ENCODE measurements around the gene AURKAIP1.

DNA sequence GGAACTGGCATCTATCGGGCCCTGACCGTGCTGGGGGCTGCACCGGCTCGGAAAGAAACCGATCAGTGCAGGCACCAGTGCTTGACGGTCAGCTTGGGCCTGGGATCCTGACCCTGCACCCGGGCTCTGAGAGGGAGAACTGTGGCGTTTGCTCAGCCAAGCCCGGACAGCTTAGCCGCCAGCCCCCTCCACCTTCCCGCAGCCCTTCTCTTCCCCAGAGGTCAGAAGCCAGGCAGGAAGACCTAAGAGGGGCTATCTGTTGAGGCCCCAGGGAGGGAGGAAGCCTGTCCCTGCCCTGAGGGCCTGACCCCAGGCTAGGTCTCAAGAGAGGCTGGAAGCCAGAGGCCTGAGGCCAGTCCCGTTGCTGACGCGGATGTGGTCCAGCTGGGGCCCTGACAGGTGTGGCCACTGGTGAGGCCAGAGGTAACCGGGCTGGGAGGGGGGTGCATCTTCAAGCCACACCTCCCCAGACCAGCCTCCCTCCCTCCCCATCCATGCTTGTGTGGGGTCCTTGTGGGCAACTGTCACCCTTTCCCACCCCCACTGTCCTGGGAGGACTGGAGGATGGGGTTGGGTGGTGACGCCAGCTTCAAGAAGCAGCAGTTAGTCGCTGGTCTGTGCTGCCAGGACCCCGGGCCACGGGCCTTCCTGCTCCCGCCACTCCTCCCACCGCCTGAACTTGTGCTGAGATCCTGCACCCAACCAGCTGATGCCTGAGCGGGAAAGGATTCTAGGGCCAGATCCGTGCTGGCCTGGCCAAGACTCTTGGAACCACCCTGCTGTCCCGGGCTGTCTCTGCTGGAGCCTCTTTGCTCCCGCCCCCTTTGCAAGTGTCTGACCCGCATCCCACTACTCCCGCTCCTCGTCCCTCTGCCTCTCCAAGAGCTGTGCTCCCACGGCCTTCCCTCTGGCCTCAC, 23.2 kb downstream of the AURKAIP1 start:
- TF ChIP-seq, protein P1, sequence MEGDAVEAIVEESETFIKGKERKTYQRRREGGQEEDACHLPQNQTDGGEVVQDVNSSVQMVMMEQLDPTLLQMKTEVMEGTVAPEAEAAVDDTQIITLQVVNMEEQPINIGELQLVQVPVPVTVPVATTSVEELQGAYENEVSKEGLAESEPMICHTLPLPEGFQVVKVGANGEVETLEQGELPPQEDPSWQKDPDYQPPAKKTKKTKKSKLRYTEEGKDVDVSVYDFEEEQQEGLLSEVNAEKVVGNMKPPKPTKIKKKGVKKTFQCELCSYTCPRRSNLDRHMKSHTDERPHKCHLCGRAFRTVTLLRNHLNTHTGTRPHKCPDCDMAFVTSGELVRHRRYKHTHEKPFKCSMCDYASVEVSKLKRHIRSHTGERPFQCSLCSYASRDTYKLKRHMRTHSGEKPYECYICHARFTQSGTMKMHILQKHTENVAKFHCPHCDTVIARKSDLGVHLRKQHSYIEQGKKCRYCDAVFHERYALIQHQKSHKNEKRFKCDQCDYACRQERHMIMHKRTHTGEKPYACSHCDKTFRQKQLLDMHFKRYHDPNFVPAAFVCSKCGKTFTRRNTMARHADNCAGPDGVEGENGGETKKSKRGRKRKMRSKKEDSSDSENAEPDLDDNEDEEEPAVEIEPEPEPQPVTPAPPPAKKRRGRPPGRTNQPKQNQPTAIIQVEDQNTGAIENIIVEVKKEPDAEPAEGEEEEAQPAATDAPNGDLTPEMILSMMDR (IDR thresholded peaks at IDR 0.05; ENCODE audit: borderline replicate concordance, extremely low read depth, low read length, poor library complexity, severe bottlenecking) = no peak
- no peak for TF ChIP-seq EZH2 (IDR thresholded peaks at IDR 0.05; ENCODE audit: borderline replicate concordance, low read depth, low read length, severe bottlenecking)
